ENCODE results near the gene SGPP1.

GRCh38 chr14:63662776-63663175 lies 65.1 kb downstream of the SGPP1 start:
- TF ChIP-seq POLR2A (IDR thresholded peaks at IDR 0.05) (no peak), POLR2AphosphoS5 (IDR thresholded peaks at IDR 0.05; ENCODE audit: insufficient read depth in 1 of 2, low read depth in 1 of 2) (no peak)
